Ishikawa (cell line): ENCODE data around the gene SPHK2.

ENCODE experiments used
- CEBPB ChIP-seq: IDR thresholded peaks from 2 replicates; pipeline ENCODE4 v1.6.1; 2012
- CREB1 ChIP-seq: IDR thresholded peaks from 2 replicates; pipeline ENCODE4 v1.6.1; 2012; ENCODE audit warnings: low read depth
- EGR1 ChIP-seq: IDR thresholded peaks from 2 replicates; pipeline ENCODE4 v1.6.1; 2012
- EP300 ChIP-seq: IDR thresholded peaks from 2 replicates; pipeline ENCODE4 v1.6.1; 2012; ENCODE audit warnings: borderline replicate concordance
- FOXM1 ChIP-seq: IDR thresholded peaks from 2 replicates; pipeline ENCODE4 v1.6.1; 2012; ENCODE audit warnings: low read depth, borderline replicate concordance
- NFIC ChIP-seq: IDR thresholded peaks from 2 replicates; pipeline ENCODE4 v1.6.1; 2012
- RAD21 ChIP-seq: IDR thresholded peaks from 2 replicates; pipeline ENCODE4 v1.6.1; 2012; ENCODE audit warnings: low read depth
- TAF1 ChIP-seq: IDR thresholded peaks from 2 replicates; pipeline ENCODE4 v1.6.1; 2012; ENCODE audit warnings: low read depth, mild to moderate bottlenecking
- TCF12 ChIP-seq: IDR thresholded peaks from 2 replicates; pipeline ENCODE4 v1.6.1; 2012; ENCODE audit warnings: low read depth
- TEAD4 ChIP-seq: IDR thresholded peaks from 2 replicates; pipeline ENCODE4 v1.6.1; 2012
- YY1 ChIP-seq: IDR thresholded peaks from 2 replicates; pipeline ENCODE4 v1.6.1; 2012; ENCODE audit warnings: low read depth
- ZBTB7A ChIP-seq: IDR thresholded peaks from 2 replicates; pipeline ENCODE4 v1.6.1; 2012; ENCODE audit warnings: low read depth
- TF ChIP-seq, protein P1 (sequence below): IDR thresholded peaks from 2 replicates; pipeline ENCODE4 v1.6.1; 2012
- TF ChIP-seq, protein P2 (sequence below): IDR thresholded peaks from 2 replicates; pipeline ENCODE4 v1.6.1; 2012
- TF ChIP-seq, protein P3 (sequence below): IDR thresholded peaks from 2 replicates; pipeline ENCODE4 v1.6.1; 2012; ENCODE audit warnings: low read depth, mild to moderate bottlenecking

Gene SPHK2

DNA sequence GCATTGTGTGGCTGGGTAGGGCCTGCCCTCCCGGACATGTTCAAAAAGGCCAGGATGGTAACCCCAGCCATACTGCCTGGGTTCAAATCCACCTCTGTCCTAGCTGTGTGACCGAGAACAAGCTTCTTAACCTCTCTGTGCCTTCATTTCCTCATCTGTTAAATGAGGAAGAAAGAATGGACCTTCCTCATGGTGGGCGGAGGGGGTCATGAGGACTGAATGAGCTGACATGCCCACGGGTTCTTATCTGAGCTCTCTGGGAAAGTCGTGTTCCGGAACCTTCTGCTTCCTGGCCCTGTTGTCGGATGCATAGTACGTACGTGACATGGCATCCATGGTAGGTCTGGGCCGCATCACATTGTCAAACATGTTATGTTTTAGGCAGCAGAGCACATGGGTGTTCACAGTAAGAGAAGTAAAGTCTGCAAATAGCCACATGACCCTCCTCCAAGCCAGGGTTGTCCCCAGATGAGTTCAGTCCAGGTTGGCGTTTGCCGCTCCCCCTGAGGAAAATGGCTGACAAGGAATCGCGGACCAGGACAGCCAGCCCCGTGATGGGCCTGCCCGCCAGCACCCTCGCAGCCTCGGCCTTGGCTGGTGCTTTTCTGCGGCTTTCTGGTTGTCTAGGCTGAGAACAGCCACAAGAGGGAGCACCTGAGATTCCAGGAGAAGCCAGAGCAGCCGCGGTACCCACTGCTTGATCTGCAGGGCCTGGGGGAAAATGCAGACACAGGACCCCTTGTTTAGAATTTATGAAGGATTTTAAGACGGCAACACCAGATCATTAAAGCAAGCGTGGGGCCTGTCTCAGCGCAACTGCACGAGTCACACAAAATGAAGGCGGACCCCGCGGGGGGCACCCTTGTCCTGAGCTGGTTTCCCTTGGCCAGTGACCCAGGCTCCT is 55.9 kb downstream of the SPHK2 start:
- peak; percentile 55 for TF ChIP-seq TEAD4
- TF ChIP-seq RAD21 = peak; percentile 78
- TF ChIP-seq EGR1 = no peak
- TF ChIP-seq NFIC = no peak
- no peak for TF ChIP-seq CREB1
- TF ChIP-seq, protein P1, sequence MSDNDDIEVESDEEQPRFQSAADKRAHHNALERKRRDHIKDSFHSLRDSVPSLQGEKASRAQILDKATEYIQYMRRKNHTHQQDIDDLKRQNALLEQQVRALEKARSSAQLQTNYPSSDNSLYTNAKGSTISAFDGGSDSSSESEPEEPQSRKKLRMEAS = peak; percentile 9; the same call in 1 of the 2 replicates
- TF ChIP-seq ZBTB7A = no peak
- TF ChIP-seq TAF1 = no peak
- TF ChIP-seq, protein P2, sequence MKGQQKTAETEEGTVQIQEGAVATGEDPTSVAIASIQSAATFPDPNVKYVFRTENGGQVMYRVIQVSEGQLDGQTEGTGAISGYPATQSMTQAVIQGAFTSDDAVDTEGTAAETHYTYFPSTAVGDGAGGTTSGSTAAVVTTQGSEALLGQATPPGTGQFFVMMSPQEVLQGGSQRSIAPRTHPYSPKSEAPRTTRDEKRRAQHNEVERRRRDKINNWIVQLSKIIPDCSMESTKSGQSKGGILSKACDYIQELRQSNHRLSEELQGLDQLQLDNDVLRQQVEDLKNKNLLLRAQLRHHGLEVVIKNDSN = no peak
- no peak for TF ChIP-seq CEBPB
- peak; percentile 62 for TF ChIP-seq YY1

DNA sequence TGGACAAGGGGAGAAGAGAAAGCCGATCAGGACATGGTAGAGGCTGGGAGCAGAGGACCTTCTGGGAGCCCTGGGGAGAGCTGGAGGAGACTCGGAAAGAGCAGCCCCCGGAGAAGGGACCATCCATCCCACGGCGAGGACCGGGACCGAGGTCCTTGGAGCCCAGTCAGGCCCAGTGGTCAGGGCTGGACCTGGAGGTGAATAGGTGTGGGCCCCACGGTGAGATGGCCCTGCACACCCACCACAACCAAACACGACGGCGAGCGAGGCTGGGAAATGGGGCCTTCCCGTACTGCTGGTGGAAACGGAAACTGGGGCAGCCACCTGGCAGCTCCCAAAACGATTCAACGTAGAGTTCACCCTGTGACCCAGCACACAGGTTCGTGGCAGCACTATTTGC is 57.2 kb downstream of the SPHK2 start:
- TF ChIP-seq FOXM1 = no peak
- TF ChIP-seq TAF1 = no peak
- TF ChIP-seq, protein P1 = no peak

DNA sequence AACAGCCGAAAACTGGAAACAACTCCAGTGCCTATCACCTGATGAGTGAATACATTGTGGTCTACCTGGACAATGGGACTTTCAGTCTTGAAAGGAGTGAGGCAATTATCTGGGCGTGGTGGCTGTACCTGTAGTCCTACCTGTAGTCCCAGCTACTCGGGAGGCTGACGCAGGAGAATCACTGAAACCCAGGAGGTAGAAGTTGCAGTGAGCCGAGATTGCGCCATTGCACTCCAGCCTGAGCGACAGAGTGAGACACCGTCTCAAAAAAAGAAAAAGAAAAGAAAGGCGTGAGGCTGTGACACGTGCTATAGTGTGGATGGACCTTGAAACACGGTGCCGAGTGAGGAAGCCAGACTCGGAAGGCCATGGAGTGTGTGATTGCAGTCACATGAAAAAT is 57.6 kb downstream of the SPHK2 start:
- TF ChIP-seq CEBPB (no peak), YY1 (no peak), EP300 (no peak), TAF1 (no peak), CREB1 (no peak), NFIC (no peak), FOXM1 (no peak)
- TF ChIP-seq, protein P1 = no peak
- TF ChIP-seq, protein P3, sequence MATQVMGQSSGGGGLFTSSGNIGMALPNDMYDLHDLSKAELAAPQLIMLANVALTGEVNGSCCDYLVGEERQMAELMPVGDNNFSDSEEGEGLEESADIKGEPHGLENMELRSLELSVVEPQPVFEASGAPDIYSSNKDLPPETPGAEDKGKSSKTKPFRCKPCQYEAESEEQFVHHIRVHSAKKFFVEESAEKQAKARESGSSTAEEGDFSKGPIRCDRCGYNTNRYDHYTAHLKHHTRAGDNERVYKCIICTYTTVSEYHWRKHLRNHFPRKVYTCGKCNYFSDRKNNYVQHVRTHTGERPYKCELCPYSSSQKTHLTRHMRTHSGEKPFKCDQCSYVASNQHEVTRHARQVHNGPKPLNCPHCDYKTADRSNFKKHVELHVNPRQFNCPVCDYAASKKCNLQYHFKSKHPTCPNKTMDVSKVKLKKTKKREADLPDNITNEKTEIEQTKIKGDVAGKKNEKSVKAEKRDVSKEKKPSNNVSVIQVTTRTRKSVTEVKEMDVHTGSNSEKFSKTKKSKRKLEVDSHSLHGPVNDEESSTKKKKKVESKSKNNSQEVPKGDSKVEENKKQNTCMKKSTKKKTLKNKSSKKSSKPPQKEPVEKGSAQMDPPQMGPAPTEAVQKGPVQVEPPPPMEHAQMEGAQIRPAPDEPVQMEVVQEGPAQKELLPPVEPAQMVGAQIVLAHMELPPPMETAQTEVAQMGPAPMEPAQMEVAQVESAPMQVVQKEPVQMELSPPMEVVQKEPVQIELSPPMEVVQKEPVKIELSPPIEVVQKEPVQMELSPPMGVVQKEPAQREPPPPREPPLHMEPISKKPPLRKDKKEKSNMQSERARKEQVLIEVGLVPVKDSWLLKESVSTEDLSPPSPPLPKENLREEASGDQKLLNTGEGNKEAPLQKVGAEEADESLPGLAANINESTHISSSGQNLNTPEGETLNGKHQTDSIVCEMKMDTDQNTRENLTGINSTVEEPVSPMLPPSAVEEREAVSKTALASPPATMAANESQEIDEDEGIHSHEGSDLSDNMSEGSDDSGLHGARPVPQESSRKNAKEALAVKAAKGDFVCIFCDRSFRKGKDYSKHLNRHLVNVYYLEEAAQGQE = no peak

DNA sequence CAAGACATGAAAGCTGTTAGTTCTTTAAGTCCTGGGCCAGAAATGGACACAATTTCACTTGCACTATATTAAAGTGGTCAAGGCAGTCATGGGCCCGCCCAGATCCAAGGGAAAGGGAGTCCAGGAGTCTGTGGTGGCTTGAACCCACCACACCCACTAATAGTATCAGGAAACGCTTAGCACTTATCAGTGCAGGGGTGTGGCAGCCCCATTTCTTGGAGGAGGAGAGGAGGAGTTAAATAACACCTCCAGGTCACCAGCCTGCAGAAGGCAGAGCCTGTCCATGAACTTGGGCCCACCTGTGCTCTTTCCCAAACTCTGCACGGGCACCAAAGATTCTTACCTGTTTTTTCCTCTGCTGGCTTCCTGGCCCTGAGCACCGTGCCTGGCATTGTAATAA is 58.9 kb downstream of the SPHK2 start:
- TF ChIP-seq EP300 = no peak
- TF ChIP-seq, protein P1 = no peak
- no peak for TF ChIP-seq TCF12
- TF ChIP-seq YY1 = no peak
- TF ChIP-seq TEAD4 = no peak
